NK-92 (cell line): ENCODE data around the gene KRT80.

ENCODE experiments used
- DNase-seq: peaks from one replicate; lab custom pipeline; 2025; ENCODE audit not compliant: unreplicated experiment; lab: John Stamatoyannopoulos, UW

Gene KRT80

DNA sequence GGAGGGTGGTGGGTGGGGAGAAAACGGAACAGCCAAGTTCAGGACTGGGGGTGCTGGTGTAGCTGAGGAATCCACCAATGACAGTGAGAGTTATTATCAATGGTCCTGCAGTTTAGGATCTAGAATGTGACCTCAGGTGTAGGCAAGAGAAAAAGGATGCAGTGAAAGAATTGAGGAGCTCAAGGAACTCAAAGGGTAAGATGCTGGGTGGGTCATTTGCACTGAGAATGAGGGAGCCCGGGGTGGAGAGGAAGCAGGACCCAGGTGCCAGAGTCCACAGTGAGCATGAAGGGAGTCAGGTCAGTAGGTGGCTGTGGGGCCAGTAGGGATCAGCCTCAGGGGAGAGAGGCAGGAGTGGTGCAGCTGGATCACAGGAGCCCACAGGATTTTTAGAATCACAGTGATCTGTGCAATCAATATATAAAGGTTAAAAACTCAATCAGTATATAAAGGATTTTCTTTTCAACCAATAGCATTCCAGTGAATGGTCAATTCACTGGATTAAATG lies 38.1 kb upstream of the KRT80 start:
- DNase-seq = no peak

DNA sequence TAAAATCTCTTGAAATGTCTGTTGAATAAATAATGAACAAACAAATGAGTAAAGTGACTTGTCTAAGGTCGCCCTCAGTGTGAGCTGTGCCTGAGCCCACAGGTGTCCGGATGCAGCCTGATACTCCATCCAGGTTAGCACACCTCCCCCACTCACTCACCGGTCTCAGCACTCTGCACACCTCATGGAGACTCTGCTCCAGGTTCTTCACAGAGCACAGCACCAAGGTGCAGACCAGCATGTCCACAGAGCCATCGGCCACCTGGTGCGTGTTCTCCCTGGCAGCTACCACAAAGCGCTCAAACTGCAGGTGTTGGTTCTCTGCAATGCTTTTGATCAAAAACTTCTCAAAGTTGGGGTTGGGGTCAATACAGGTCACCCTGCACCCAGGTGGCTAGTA lies 37.1 kb upstream of the KRT80 start:
- DNase-seq = no peak

GRCh38 chr12:52228366-52228765 lies 36.6 kb upstream of the KRT80 start:
- no peak for DNase-seq

GRCh38 chr12:52227606-52228166 lies 35.9 kb upstream of the KRT80 start:
- no peak for DNase-seq

- DNase-seq = no peak
Observed at GRCh38 chr12:52226446-52226845, 34.6 kb upstream of the KRT80 start.

DNA sequence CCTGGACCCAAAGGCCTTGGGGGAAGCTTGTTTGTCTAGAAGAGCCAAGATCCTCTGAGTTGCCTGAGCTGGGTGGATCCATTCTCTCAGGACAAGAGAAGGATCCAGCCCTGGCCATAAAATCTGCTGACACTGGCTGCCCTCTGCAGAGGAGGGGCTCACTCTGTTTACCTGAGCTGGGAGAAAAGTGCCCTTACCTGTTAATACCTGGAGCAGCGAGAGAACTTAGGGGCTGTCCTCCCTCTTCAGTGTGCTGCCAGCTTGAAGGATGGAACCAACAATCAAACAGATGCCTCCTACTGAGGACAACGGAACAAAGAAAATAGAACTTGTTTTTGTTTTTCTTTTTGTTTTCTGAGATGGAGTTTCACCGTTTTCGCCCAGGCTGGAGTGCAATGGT lies 33.9 kb upstream of the KRT80 start:
- no peak for DNase-seq

DNA sequence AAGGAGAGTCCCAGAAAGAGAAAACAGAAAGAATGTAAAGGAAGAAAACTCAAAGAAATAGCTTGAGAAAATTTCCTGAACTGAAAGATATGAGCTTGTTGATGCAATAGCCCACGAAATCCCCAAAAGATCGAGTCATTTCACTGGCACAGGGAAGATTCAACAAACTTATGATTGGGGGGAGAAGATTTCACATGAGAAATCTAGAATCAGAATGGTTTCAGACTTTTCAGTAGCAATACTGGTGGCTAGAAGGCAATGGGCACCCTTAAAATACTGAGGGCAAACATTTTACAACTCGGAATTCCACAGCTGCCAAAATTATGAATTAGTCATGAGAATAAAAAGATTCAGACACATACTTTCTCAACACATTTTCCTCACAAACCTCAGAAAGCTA lies 32.3 kb upstream of the KRT80 start:
- DNase-seq = no peak

GRCh38 chr12:52223406-52224039 lies 31.7 kb upstream of the KRT80 start:
- DNase-seq = no peak

DNA sequence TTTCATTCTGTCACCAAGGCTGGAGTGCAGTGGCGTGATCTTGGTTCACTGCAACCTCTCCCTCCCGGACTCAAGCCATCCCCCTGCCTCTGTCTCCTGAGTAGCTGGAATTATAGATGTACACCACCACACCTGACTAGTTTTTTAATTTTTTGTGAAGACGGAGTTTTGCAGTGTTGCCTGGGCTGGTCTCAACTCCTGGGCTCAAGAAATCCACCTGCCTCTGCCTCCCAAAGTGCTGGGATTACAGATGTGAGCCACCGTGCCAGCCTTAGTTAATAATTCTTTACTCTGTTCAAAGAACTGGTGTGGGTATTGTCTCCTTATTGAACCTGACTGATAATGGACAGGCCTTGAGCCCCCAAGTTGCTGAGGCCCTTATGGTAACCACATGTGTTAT lies 30.9 kb upstream of the KRT80 start:
- no peak for DNase-seq

DNA sequence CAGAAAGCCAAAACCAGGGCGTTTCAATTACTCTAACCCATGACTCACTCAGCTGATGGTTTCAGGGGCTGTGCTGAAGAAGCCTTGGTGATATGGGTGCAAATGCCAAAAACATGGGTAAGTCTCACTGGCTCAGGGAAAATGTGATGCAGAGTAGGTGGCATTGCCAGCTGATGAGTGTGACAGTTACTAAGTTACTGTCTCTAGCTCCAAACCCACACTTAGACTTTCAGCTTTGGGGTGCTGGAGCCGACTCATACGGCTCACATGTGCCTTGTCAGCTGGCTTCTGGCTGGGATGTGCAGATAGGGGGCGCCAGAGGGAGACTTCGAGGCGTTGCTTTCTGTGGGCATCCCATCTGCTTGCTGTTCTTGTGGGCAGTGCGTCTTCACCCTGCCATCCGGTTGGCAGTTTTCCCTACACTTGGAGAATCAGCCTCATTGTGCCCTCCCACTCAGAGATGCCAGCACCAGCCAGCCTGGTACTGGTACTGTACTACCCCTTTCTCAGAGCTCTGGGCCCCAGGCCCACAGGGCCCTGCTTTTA lies 30.2 kb upstream of the KRT80 start:
- DNase-seq = no peak

GRCh38 chr12:52221070-52221781 lies 29.4 kb upstream of the KRT80 start:
- DNase-seq = no peak

DNA sequence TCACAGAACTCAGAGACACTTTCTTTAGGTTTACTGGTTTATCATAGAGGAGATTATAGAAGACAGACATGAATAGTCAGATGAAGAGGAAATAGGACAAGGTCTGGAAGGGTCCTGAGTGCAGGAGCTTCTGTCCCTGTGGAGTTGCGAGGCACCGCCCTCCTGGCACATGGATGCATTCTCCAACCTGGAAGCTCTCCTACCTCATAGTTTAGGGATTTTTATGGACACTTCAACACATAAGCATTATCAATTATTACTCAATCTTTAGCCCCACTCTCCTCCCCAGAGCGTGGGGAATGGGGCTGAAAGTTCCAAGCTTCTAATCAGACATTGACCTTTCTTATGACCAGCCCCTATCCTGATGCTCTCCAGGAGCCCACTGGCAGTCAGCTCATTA lies 28.7 kb upstream of the KRT80 start:
- no peak for DNase-seq

DNA sequence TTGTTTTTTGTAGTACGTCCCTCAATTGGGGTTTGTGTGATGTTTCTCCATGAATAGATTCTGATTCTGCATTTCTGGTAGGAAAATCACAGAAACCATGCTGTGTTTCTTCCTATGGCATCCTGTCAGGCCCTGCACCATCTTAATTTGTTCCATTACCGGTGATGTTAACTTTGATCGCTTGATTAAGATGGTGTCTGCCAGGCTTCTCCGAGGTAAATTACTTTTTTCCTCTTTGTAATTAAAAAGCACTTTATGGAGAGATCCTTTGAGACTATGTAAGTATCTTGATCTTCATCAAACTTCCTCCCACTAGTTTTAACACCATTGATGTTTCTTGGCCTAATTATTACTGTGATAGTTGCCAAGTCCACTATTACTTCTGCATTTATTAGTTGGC lies 26.2 kb upstream of the KRT80 start:
- no peak for DNase-seq

- DNase-seq = no peak
Observed at GRCh38 chr12:52217223-52217622, 25.4 kb upstream of the KRT80 start.

DNA sequence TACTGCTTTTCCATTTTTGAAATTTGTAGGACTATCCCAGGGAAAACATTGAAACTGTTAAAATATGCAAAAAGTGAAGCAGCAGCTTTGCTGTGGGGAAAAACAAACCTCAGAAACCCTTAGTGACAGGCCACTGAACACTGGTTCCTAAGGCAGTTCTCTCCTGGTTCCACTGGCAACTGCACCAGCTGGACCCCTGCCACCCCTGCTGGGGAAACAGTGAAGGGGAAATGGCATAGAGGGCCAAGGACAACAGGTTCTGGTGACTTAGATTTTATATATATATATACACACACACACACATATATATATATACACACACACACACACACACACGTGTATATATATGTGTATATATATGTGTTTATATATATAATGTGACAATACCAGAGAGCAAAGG lies 25.0 kb upstream of the KRT80 start:
- no peak for DNase-seq

DNA sequence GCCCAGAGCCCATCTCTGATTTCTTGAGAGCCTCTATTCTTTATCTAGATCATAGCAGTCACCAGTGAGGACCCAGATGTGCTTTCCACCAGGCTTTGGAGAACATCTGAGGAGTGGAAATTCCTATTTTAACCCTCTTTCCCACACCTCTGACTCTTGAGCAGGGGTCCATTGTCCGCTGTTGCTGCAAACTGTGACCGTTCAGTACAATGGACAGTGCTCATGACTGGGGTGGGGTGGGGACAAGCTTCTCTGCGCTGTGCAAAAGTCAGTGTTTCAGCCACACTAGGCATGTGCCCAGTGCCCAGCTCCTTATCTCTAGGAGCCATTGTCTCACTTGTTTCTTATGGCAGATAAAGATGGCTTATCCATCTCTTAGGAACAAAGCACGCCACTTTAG lies 24.3 kb upstream of the KRT80 start:
- no peak for DNase-seq

DNA sequence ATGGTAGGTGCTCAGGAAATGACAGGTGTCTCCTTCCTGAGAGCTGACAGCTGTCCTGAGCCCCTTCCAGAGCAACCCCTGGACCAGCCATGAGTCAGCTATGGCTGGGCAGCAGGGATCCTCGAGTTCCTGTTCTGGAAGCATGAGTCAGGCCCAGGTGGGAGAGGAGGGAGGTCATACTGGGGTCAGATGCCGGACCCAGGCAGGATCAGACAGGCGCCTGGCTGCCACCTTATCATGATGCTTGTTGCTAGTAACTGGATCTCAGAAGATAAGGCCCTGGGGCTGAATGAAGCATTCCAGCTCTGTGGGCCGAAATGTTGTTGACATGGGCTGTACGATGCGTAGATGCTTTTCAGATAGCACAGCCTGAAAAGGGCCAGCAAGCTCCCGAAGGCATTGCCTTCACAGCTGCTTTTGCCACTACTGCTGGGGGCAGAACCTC lies 23.8 kb upstream of the KRT80 start:
- no peak for DNase-seq

- DNase-seq = no peak
Observed at GRCh38 chr12:52214421-52214802, 22.6 kb upstream of the KRT80 start.

DNA sequence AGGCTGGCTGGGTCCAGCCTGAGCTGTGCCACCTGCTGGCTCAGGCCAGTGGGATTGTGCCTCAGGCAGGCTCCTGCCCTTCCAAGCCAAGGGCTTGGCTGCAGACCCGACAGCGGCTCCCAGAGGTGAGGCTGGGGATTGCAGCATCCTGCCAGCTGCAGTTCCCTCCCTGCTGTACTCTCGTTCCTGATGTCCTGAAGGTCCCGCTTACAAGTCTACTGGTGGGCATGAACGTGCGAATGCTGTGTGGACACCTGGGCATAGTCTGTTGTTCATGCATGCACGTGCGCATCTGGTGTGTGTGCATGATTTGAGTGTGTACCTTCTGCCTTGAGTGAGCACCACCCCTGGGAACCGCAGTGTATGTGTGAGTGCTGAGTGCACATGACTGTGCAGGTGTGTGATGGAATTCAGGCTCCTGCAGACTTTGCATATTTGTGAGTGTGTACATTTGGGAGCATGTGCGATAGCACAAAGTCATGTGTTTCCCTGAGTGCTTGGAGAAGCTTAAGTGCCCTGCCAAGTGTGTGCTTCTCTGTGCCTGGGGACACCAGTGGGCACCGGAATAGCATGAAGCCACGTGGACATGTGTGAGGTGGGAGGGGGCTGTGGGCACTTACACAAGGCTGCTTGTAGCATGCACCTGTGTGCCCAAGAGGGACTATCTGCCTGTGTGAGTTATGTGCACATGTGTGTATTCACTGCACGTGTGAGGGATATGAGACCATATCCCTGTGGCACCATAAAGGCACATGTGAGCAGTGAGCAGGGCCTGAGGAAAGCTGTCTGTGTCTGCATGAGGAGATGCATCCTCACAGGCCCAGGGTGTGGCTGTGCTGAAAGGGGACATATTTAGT lies 22.0 kb upstream of the KRT80 start:
- no peak for DNase-seq

DNA sequence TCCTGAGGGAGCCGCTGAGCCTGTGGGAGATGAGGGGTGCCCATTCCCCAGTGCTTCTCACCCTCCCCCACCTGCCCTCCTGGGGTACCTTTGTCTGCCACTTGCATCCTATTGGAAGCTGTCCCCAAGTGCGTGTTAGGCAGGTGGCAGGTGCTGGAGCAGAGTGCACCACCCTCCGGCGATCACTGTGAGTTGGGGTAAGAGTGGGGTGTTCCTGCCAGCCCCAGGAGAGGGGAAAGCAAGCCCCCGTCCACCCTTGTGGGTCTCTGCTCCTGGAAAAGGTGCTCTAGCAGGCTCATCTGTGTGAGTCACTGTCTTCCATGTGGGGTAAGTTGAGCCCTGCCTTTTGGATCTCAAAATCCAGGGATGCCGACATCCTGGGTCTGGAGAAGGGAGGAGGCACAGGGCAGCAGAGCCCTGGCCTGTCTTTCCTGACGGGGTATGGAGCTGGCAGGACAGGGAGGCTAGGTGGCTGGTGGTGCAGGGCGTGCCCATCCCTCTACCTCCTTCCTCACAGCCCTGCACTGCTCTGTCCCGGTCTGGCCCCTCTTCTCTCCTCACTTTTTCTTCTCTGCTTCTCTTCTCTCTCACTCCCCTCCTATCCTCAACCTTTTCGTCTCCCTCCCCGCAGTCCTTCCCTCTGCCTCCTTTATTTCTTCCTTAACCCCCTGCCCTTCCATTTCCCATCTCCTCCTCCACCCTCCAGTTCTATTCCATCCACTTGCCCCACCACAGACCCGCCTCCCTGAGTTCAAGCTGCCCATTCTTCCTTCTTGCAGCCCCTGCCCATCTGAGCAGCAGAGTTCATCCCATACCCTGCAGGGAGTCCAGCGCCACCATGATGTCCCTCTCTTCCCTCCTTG lies 21.1 kb upstream of the KRT80 start:
- no peak for DNase-seq
